ENCODE data around the gene ARHGEF4. TPM values are rescaled to one million over a fixed set of nuclear protein-coding genes. Genes with fewer than 3 reads are reported as not detected.

The ARHGEF4 gene
- total RNA-seq, 1 experiment from 2014 or later: 20.0 TPM

DNA sequence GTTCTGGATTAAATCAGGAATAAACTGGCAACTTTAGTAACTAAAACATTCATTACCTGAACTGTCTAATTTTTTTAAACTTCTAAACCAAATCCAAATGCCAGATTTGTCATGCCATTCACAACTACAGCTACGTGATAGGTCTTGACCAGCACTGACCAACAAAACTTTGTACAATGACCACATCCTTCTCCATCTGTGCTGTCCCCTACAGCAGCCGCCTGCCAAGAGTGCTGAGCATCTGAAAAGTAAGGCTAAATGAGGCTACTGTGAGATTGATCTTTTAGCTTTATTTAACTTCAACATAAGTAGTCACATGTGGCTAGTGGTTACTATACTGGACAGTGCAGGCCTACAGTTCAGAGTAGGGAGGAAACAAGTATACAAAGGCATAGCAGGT is 248.9 kb downstream of the ARHGEF4 start:
- Histone ChIP-seq H3K27me3 (ENCODE audit: insufficient read depth, low read depth) (no peaks in the 10 kb centered on the region), H4K20me1 (ENCODE audit: insufficient read depth) (peaks cover 92% of the 10 kb centered on the region)

DNA sequence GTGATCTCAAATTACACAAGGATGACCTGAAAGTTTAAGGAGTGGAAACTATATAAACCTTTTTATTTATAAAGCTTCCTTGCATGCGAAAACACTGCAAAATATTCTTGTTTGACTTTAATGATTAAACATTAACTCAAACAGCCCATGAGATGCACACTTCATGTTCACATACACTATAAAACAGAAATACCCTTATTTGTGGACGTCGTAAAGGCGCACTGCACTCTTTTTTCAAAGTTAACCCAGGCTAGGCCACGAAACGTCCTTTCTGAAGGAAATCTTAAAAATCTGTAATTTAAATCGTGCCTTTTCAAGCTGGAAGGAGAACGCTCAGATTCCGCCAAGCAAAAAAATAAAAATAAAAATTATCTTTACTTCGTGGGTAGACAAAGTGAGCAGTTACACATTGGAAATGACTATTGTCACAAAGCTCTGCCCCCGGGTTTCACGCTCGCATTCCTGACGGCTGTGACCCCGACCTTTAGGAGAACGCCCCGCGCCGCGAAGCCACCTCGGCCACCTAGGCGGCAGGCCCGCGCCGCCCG is 255.8 kb downstream of the ARHGEF4 start:
- Histone ChIP-seq H3K4me3 (peak overlapping the region; percentile 99), H3K79me2 (ENCODE audit: low read depth) (peaks cover 53% of the 10 kb centered on the region), H3K9me3 (ENCODE audit: insufficient read depth, low read depth) (no peaks in the 10 kb centered on the region), H3K27ac (peak overlapping the region; percentile 57), H3K4me2 (peak overlapping the region; percentile 98), H3F3A (ENCODE audit: insufficient read depth, low read depth) (peaks cover 20% of the 10 kb centered on the region), H2AFZ (peak overlapping the region; percentile 56; the same call in 1 of the 2 replicates), H3K27me3 (ENCODE audit: insufficient read depth, low read depth) (no peaks in the 10 kb centered on the region), H3K9me2 (ENCODE audit: insufficient read depth) (no peaks in the 10 kb centered on the region), H4K20me1 (ENCODE audit: insufficient read depth) (peaks cover 50% of the 10 kb centered on the region), H3K36me3 (ENCODE audit: low read depth) (peaks cover 11% of the 10 kb centered on the region; the same call in 1 of the 2 replicates), H3K4me1 (replicated peaks; ENCODE audit: insufficient read depth) (peaks cover 6% of the 10 kb centered on the region; the same call in 1 of the 2 replicates)
- CTCF ChIA-PET: interaction anchor here (0.6 to 0.7 kb wide), 2 partner anchors 12 to 32 kb away, joined by 3 to 4 read pairs; no protein-coding TSS in a partner anchor
- BruUV-seq (replicated peaks): no TSS peak
- DNase-seq: no peak
- TF ChIP-seq, protein P1, sequence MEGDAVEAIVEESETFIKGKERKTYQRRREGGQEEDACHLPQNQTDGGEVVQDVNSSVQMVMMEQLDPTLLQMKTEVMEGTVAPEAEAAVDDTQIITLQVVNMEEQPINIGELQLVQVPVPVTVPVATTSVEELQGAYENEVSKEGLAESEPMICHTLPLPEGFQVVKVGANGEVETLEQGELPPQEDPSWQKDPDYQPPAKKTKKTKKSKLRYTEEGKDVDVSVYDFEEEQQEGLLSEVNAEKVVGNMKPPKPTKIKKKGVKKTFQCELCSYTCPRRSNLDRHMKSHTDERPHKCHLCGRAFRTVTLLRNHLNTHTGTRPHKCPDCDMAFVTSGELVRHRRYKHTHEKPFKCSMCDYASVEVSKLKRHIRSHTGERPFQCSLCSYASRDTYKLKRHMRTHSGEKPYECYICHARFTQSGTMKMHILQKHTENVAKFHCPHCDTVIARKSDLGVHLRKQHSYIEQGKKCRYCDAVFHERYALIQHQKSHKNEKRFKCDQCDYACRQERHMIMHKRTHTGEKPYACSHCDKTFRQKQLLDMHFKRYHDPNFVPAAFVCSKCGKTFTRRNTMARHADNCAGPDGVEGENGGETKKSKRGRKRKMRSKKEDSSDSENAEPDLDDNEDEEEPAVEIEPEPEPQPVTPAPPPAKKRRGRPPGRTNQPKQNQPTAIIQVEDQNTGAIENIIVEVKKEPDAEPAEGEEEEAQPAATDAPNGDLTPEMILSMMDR (conservative IDR thresholded peaks at IDR 0.05): no peak
- TF ChIP-seq EZH2 (IDR thresholded peaks at IDR 0.05; ENCODE audit: low read depth): no peak
- intact Hi-C loops (cut with micrococcal nuclease; ENCODE audit: unreplicated experiment): loop anchor here (1.0 to 5.0 kb wide), 2 partner anchors 13 to 295 kb away; partner anchors contain the start of gene PLEKHB2
- POLR2A ChIA-PET (ENCODE audit: unreplicated experiment): interaction anchor here (0.6 kb wide), 2 partner anchors 710 to 1346 kb away, joined by 4 to 8 read pairs; no protein-coding TSS in a partner anchor

More for the DNA sequence above, 248.9 kb downstream of the ARHGEF4 start:
- Histone ChIP-seq H3F3A (ENCODE audit: insufficient read depth, low read depth) (no peaks in the 10 kb centered on the region), H3K4me2 (no peak overlapping the region), H3K4me1 (replicated peaks; ENCODE audit: insufficient read depth) (no peaks in the 10 kb centered on the region), H3K4me3 (no peak overlapping the region), H3K36me3 (ENCODE audit: low read depth) (peaks cover 11% of the 10 kb centered on the region), H3K9me3 (ENCODE audit: insufficient read depth, low read depth) (no peaks in the 10 kb centered on the region), H3K79me2 (ENCODE audit: low read depth) (peaks cover 91% of the 10 kb centered on the region), H2AFZ (no peak overlapping the region), H3K9me2 (ENCODE audit: insufficient read depth) (no peaks in the 10 kb centered on the region), H3K27ac (no peak overlapping the region)
- ChIA-PET POLR2A (ENCODE audit: unreplicated experiment) (no interaction called here), CTCF (no interaction called here)
- intact Hi-C loops (cut with micrococcal nuclease; ENCODE audit: unreplicated experiment): no loop called here
- BruUV-seq (replicated peaks): no TSS peak
- TF ChIP-seq, protein P1 (conservative IDR thresholded peaks at IDR 0.05): no peak
- TF ChIP-seq EZH2 (IDR thresholded peaks at IDR 0.05; ENCODE audit: low read depth): no peak
- no peak for DNase-seq

DNA sequence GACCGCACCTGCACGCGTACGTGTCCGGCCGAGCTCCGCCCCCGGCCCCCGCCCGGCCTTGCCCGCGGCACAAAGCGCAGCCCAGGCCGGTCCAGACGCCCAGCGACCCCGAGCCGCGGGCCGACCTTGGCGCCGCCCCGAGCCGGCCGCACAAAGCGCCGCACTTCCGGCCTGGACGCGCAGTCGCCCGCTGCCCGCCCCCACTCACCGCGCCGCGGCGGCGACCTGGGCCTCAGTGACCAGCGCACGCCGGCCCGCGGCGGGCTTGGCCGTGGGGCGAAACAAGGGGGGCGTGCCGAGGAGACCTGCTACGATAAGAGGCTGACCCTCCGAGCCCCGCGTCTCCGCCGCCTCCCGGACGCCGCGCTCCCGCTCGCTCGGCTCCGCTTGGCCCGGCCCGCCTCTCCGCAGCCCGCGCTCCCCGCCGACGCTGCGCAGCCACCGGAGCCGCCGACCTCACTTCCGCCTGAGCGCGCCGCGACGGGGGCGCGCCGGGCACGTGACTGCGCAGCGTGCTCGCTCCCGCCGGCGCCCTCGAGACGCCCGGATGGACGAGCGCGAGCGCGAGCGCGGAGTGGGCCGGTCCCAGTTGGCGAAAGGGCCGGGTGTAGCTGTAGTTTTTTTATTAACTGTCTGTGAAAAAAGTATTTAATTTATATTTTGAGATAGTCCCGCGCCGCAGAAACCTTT is 256.4 kb downstream of the ARHGEF4 start, which contains the start of gene FAM168B:
TSS of gene FAM168B (minus strand) at position 455 of the 690 bp plus-strand sequence. CDS start 10,814 bp downstream, outside the sequence.
- intact Hi-C loops (cut with micrococcal nuclease; ENCODE audit: unreplicated experiment): loop anchor here (1.0 to 5.0 kb wide), 2 partner anchors 12 to 296 kb away; partner anchors contain the start of gene PLEKHB2
- peaks cover 11% of the 10 kb centered on the region; the same call in 1 of the 2 replicates for H3K36me3 ChIP-seq (ENCODE audit: low read depth)
- no TSS peak for BruUV-seq (replicated peaks)

More for the DNA sequence above, 256.4 kb downstream of the ARHGEF4 start, which contains the start of gene FAM168B:
- TF ChIP-seq EZH2 (IDR thresholded peaks at IDR 0.05; ENCODE audit: low read depth): no peak
- TF ChIP-seq, protein P1 (conservative IDR thresholded peaks at IDR 0.05): no peak
- ChIA-PET POLR2A (ENCODE audit: unreplicated experiment) (interaction anchor here (0.7 kb wide), 1 partner anchor 173 kb away, joined by 9 read pairs; no protein-coding TSS in a partner anchor), CTCF (no interaction called here)
- Histone ChIP-seq H3K4me1 (replicated peaks; ENCODE audit: insufficient read depth) (peaks cover 6% of the 10 kb centered on the region; the same call in 1 of the 2 replicates), H3F3A (ENCODE audit: insufficient read depth, low read depth) (peaks cover 20% of the 10 kb centered on the region), H3K27me3 (ENCODE audit: insufficient read depth, low read depth) (no peaks in the 10 kb centered on the region), H3K4me3 (peak within 1 kb of the TSS; percentile 99), H3K79me2 (ENCODE audit: low read depth) (peaks cover 47% of the 10 kb centered on the region), H3K4me2 (peak within 1 kb of the TSS; percentile 98), H2AFZ (peak within 1 kb of the TSS; percentile 98), H3K9me2 (ENCODE audit: insufficient read depth) (no peaks in the 10 kb centered on the region), H3K9me3 (ENCODE audit: insufficient read depth, low read depth) (no peaks in the 10 kb centered on the region), H4K20me1 (ENCODE audit: insufficient read depth) (peaks cover 44% of the 10 kb centered on the region), H3K27ac (peak within 1 kb of the TSS; percentile 57)
- DNase-seq: peak; percentile 57 to 89
